Measurements from ENCODE around the gene MYG1. TPM values are rescaled to one million over a fixed set of nuclear protein-coding genes. Genes with fewer than 3 reads are reported as not detected.
A peak's percentile ranks its signal among the peaks of the same experiment; 100 is the strongest.

The MYG1 gene
- total RNA-seq, 2 donors from 2014 or later: 25.4 to 25.7 TPM

- ATAC-seq (no peak), DNase-seq (no peak)
- H3K4me3 ChIP-seq: no peak overlapping the region
- no peaks in the 10 kb centered on the region for H3K36me3 ChIP-seq (replicated peaks in 1 of 2; ENCODE audit: insufficient read depth in 1 of 2, low read depth in 2 of 2)
- peaks cover 0 to 11% of the 10 kb centered on the region in 2 donors for H3K27me3 ChIP-seq
- H3K9me3 ChIP-seq: no peaks in the 10 kb centered on the region
- H3K4me1 ChIP-seq: no peaks in the 10 kb centered on the region
- no peak for TF ChIP-seq POLR2A (IDR thresholded peaks at IDR 0.05)
- no peak for TF ChIP-seq CTCF (IDR thresholded peaks at IDR 0.05)
- intact Hi-C loops (cut with DNase I): no loop called here
- no peak overlapping the region for H3K27ac ChIP-seq
- WGBS, 2 donors: 67% methylated on average over 7 to 8 of the region's 8 CpGs
Observed at GRCh38 chr12:53334822-53335221, 35.3 kb downstream of the MYG1 start.

DNA sequence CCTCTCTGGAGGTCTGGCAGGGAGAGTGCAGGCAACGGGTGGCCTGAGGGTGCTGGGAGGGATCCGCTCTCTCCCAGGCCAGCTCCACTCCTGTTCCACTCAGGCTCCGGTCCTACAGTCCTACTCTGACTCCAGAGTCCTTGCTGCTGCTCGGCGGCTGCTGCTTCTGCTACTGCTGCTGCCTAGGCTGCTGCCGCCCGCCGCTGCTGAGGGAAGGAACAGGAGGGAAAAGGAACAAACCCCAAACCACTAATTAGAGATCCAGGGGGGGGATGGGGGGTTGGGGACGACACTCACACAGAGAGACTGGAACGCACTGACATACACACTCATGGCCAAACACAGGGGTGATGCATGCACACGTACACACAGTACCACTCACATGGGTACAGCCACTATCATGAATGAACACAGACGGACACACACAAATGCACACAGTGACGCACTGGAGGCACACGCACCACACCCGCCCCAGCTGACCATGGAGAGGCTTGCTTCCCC lies 36.7 kb downstream of the MYG1 start, which contains the start of gene SP7:
TSS of gene SP7 (minus strand) at position 174 of the 501 bp plus-strand sequence. CDS start 708 bp downstream, outside the sequence.
- Histone ChIP-seq H3K4me3 (no peak within 1 kb of the TSS), H3K4me1 (no peaks in the 10 kb centered on the region), H3K27me3 (peaks cover 0 to 11% of the 10 kb centered on the region in 2 donors), H3K9me3 (no peaks in the 10 kb centered on the region), H3K27ac (no peak within 1 kb of the TSS), H3K36me3 (replicated peaks in 1 of 2; ENCODE audit: insufficient read depth in 1 of 2, low read depth in 2 of 2) (no peaks in the 10 kb centered on the region)
- DNase-seq (no peak), ATAC-seq (peak; percentile 15)
- intact Hi-C loops (cut with DNase I): no loop called here
- TF ChIP-seq POLR2A (IDR thresholded peaks at IDR 0.05) (no peak), CTCF (IDR thresholded peaks at IDR 0.05) (no peak)
- WGBS, 2 donors: 40 to 50% methylated on average over 3 to 14 of the region's 15 CpGs

DNA sequence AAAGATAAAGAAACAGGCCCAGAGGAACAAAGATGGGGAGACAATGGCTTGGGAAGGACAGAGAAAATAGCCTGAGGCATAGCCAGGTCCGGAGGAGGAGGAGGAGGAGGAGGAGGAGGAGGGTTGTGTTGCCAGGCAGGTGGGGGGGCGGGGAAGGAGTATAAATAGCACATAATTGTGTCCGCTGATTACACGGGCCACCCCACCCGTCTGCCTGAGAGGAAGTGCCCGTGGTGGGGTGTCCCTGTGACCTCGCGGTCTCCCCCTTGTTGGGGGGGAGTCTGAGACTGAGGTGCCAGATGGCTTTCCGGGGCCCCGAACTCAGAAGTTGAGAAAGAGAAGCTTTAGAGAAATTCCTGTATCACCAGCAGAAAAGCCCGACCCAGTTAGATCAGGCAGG lies 38.5 kb downstream of the MYG1 start:
- no peak for DNase-seq
- TF ChIP-seq POLR2A (IDR thresholded peaks at IDR 0.05) (no peak), CTCF (IDR thresholded peaks at IDR 0.05) (no peak)
- 32 to 35% methylated on average over 7 to 11 of the region's 11 CpGs for WGBS, 2 donors
- H3K27me3 ChIP-seq: peaks cover 0 to 11% of the 10 kb centered on the region in 2 donors
- no peaks in the 10 kb centered on the region for H3K36me3 ChIP-seq (replicated peaks in 1 of 2; ENCODE audit: insufficient read depth in 1 of 2, low read depth in 2 of 2)
- intact Hi-C loops (cut with DNase I): no loop called here
- H3K27ac ChIP-seq: no peak overlapping the region
- ATAC-seq: no peak
- H3K9me3 ChIP-seq: no peaks in the 10 kb centered on the region
- H3K4me3 ChIP-seq: no peak overlapping the region
- no peaks in the 10 kb centered on the region for H3K4me1 ChIP-seq

DNA sequence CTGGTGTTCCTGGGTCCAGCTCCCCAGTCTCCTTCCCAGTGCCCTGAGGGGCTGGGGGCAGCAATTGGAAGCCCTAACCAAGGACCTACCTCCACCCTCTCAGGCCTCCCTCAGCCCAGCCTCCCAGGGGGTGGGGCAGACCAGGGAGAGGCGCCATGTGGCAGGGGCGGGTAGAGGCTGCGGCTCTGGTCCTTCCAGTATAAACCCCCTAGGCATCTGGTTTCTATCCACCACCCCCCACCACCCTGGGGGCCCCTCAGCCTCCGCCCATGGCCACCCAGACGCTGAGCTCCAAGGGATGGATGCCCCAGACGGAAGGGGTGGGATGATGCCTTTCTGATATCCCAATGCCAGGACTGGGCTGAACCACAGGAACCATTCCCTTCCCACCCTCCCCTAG lies 39.4 kb downstream of the MYG1 start:
- DNase-seq: no peak
- Histone ChIP-seq H3K27ac (no peak overlapping the region), H3K4me1 (no peaks in the 10 kb centered on the region), H3K9me3 (no peaks in the 10 kb centered on the region), H3K27me3 (peaks cover 0 to 11% of the 10 kb centered on the region in 2 donors), H3K36me3 (replicated peaks in 1 of 2; ENCODE audit: insufficient read depth in 1 of 2, low read depth in 2 of 2) (no peaks in the 10 kb centered on the region), H3K4me3 (no peak overlapping the region)
- WGBS, 2 donors: 32 to 69% methylated on average over 3 to 4 of the region's 6 CpGs
- no peak for ATAC-seq
- intact Hi-C loops (cut with DNase I): no loop called here
- no peak for TF ChIP-seq CTCF (IDR thresholded peaks at IDR 0.05)
- TF ChIP-seq POLR2A (IDR thresholded peaks at IDR 0.05): no peak

DNA sequence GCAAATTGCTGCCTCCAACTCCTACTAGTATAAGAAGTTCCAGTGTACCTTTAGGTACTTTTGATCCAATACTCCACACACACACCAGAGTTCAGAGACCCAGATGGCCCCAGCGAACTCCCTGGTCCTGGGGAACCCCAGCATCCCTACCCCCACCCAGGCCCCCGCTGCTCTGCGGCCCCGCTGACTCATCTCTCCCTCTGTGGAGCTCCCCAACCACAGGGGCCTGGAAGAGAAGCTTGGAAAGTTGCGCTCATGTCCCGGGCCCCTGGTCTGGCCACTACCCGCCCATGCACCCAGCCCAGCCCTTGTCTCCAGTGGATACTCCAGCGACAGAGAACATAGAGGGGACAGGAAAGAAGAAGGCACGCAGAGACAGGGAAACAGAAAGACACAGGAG lies 40.9 kb downstream of the MYG1 start:
- intact Hi-C loops (cut with DNase I): no loop called here
- Histone ChIP-seq H3K4me1 (peaks cover 6% of the 10 kb centered on the region), H3K9me3 (no peaks in the 10 kb centered on the region), H3K36me3 (replicated peaks in 1 of 2; ENCODE audit: insufficient read depth in 1 of 2, low read depth in 2 of 2) (no peaks in the 10 kb centered on the region), H3K27ac (no peak overlapping the region), H3K4me3 (no peak overlapping the region), H3K27me3 (peaks cover 0 to 11% of the 10 kb centered on the region in 2 donors)
- 83 to 84% methylated on average over 6 to 8 of the region's 9 CpGs for WGBS, 2 donors
- TF ChIP-seq POLR2A (IDR thresholded peaks at IDR 0.05) (no peak), CTCF (IDR thresholded peaks at IDR 0.05) (no peak)
- no peak for DNase-seq
- no peak for ATAC-seq
